Uterus (tissue), 4 donors: ENCODE results near the gene BCORL1. TPM values are rescaled to one million over a fixed set of nuclear protein-coding genes. Genes with fewer than 3 reads are reported as not detected.

ENCODE experiments used
- DNase-seq, 2 donors: peaks; one replicate each; pipeline ENCODE4 v3.0.0-alpha.2; 2019 to 2020
- H3K27ac ChIP-seq, 2 donors: fragments of 200-600 bp; sonication (generic); 1 replicate in 1 of 2; 2 replicates in 1 of 2; pipeline ENCODE4 v1.5.1; 2016 to 2018
- H3K27me3 ChIP-seq, 2 donors: fragments of 200-600 bp; sonication (generic); one replicate each; pipeline ENCODE4 v1.5.1; 2018 to 2019; ENCODE audit warnings: control low read depth in 1 of 2
- H3K36me3 ChIP-seq, 2 donors: fragments of 200-600 bp; sonication (generic); one replicate each; pipeline ENCODE4 v1.5.1; 2019; ENCODE audit warnings: control low read depth in 1 of 2
- H3K4me1 ChIP-seq, 2 donors: fragments of 200-600 bp; sonication (generic); one replicate each; pipeline ENCODE4 v1.5.1; 2018 to 2019; ENCODE audit warnings: control low read depth in 1 of 2
- H3K4me3 ChIP-seq, 2 donors: fragments of 200-600 bp; sonication (generic); 1 replicate in 1 of 2; 2 replicates in 1 of 2; pipeline ENCODE4 v1.5.1; 2018 to 2019; ENCODE audit warnings: mild to moderate bottlenecking in 1 of 2
- H3K9me3 ChIP-seq, 2 donors: fragments of 200-600 bp; sonication (generic); one replicate each; pipeline ENCODE4 v1.5.1; 2019; ENCODE audit warnings: control low read depth in 1 of 2
- CTCF ChIP-seq, 4 experiments: fragments of 200-600 bp in 2 of 4; fragments of 450-650 bp in 2 of 4; sonication (generic) in 2 of 4; IDR thresholded peaks; one replicate each; pipeline ENCODE4 v1.5.1; 2016 to 2019; ENCODE audit warnings: antibody characterized with exemption in 4 of 4, mild to moderate bottlenecking in 2 of 4, moderate library complexity in 1 of 4
- POLR2A ChIP-seq, 2 donors: fragments of 450-650 bp; IDR thresholded peaks; one replicate each; pipeline ENCODE4 v1.6.1; 2016; ENCODE audit warnings: antibody characterized with exemption in 2 of 2, mild to moderate bottlenecking in 1 of 2, moderate library complexity in 1 of 2
- intact Hi-C: fragments of 100-400 bp; cut with DNase I; formaldehyde crosslinking; loops from one replicate; pipeline ENCODE4 v1.15.1; 2023; ENCODE audit warnings: low total_unique reads
- total RNA-seq, 4 donors: library from RNA; depleted of rRNA in 3 of 4; stranded (reverse); fragments of >200 nt in 3 of 4; gene quantifications; one replicate each; pipeline versions ENCODE4 v1.1.0 to v1.2.4, GENCODE V29; 2014 to 2023
- donor health status: DM: yes; HTN: yes; CAD: no.

Gene BCORL1
- 10 to 100 TPM in 1 of 4 donors, 1 to 10 TPM in 2, under 1 TPM in 1; 0.26 to 50.8 (median 4.3) TPM for total RNA-seq

- H3K36me3 ChIP-seq = no peaks in the 10 kb centered on the region
- no peaks in the 10 kb centered on the region for H3K4me1 ChIP-seq
- intact Hi-C loops = loop anchor here (10.0 kb wide), 1 partner anchor 48 kb away; no protein-coding TSS in a partner anchor
- H3K4me3 ChIP-seq = no peak within 1 kb of the TSS
- H3K27me3 ChIP-seq = no peaks in the 10 kb centered on the region
- DNase-seq = peak; percentile 89 to 90
- H3K9me3 ChIP-seq = no peaks in the 10 kb centered on the region
- TF ChIP-seq CTCF (IDR thresholded peaks at IDR 0.05) (no peak), POLR2A (IDR thresholded peaks at IDR 0.05) (peak in 1 of 2 donors; percentile 77)
- H3K27ac ChIP-seq = peak within 1 kb of the TSS; percentile 80 to 90
These were observed at the start of gene BCORL1 for GRCh38 chrX:129982300-129983251. BCORL1 (plus strand) TSS chrX:129982635; CDS start chrX:130005232, 22,597 bp downstream.

- TF ChIP-seq POLR2A (IDR thresholded peaks at IDR 0.05) (no peak), CTCF (IDR thresholded peaks at IDR 0.05) (no peak)
- intact Hi-C loops = loop anchor here (10.0 kb wide), 1 partner anchor 52 kb away; the partner anchor contains the start of gene BCORL1
- no peaks in the 10 kb centered on the region for H3K9me3 ChIP-seq
- no peaks in the 10 kb centered on the region for H3K4me1 ChIP-seq
- peak in 1 of 2 donors; percentile 40 for DNase-seq
- H3K4me3 ChIP-seq = peak overlapping the region; percentile 4 to 59
- peak overlapping the region; percentile 52 to 79 for H3K27ac ChIP-seq
- no peaks in the 10 kb centered on the region for H3K36me3 ChIP-seq
- H3K27me3 ChIP-seq = no peaks in the 10 kb centered on the region
These were observed 49.6 kb upstream of the BCORL1 start for GRCh38 chrX:129932821-129933321.

GRCh38 chrX:129933700-129934099, 48.7 kb upstream of the BCORL1 start:
- TF ChIP-seq POLR2A (IDR thresholded peaks at IDR 0.05) = no peak
- no peak for TF ChIP-seq CTCF (IDR thresholded peaks at IDR 0.05)
- no peak overlapping the region for H3K27ac ChIP-seq
- no peaks in the 10 kb centered on the region for H3K27me3 ChIP-seq
- DNase-seq = no peak
- no peaks in the 10 kb centered on the region for H3K36me3 ChIP-seq
- no peaks in the 10 kb centered on the region for H3K4me1 ChIP-seq
- no peak overlapping the region for H3K4me3 ChIP-seq
- H3K9me3 ChIP-seq = no peaks in the 10 kb centered on the region
- intact Hi-C loops = loop anchor here (10.0 kb wide), 1 partner anchor 51 kb away; the partner anchor contains the start of gene BCORL1

- no peak for TF ChIP-seq POLR2A (IDR thresholded peaks at IDR 0.05)
- TF ChIP-seq CTCF (IDR thresholded peaks at IDR 0.05) = no peak
- no peak overlapping the region for H3K27ac ChIP-seq
- no peaks in the 10 kb centered on the region for H3K9me3 ChIP-seq
- intact Hi-C loops = loop anchor here (10.0 kb wide), 1 partner anchor 50 kb away; the partner anchor contains the start of gene BCORL1
- no peaks in the 10 kb centered on the region for H3K36me3 ChIP-seq
- H3K4me1 ChIP-seq = no peaks in the 10 kb centered on the region
- no peak for DNase-seq
- no peak overlapping the region for H3K4me3 ChIP-seq
- no peaks in the 10 kb centered on the region for H3K27me3 ChIP-seq
These were observed 48.0 kb upstream of the BCORL1 start for GRCh38 chrX:129934461-129934860.

GRCh38 chrX:129934952-129935351, 47.5 kb upstream of the BCORL1 start:
- Histone ChIP-seq H3K9me3 (no peaks in the 10 kb centered on the region), H3K36me3 (no peaks in the 10 kb centered on the region), H3K27ac (no peak overlapping the region), H3K4me1 (no peaks in the 10 kb centered on the region), H3K27me3 (no peaks in the 10 kb centered on the region), H3K4me3 (no peak overlapping the region)
- no peak for DNase-seq
- intact Hi-C loops = loop anchor here (10.0 kb wide), 1 partner anchor 50 kb away; the partner anchor contains the start of gene BCORL1
- TF ChIP-seq CTCF (IDR thresholded peaks at IDR 0.05) = no peak
- TF ChIP-seq POLR2A (IDR thresholded peaks at IDR 0.05) = no peak
